ENCODE measurements around the gene SNN.

The SNN gene

DNA sequence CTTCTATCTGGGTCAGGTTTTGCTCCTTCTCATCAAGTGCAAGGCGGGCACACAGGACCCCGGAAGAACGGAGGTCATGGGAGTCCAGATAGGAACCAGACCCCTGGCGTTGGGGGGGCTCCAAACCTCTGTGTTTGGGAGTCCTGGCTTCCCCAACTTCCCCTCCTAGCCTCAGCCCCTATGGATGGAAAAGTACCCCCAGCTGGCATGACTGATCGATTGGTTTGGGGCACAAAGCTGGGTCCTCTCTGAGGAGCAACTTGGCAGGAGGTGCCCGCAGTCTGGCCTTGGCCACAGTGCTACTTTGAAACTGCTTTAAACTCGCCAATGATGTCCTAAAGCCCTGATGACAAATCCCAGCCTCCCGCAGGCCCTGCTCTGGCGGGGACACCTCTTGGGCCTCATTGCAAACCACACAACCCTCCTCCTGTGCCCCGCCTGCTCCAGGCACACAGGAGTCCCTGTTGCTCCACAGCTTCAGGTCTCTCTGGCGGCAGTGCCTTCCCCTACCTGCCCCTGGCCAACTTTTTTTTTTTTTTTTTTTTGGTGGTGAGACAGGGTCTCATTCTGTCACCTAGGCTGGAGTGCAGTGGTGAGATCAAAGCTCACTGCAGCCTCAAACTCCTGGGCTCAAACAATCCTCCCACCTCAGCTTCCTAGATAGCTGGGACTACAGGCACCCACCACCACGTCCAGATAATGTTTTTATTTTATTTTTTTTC, 38.0 kb upstream of the SNN start:
- TF ChIP-seq, protein P1, sequence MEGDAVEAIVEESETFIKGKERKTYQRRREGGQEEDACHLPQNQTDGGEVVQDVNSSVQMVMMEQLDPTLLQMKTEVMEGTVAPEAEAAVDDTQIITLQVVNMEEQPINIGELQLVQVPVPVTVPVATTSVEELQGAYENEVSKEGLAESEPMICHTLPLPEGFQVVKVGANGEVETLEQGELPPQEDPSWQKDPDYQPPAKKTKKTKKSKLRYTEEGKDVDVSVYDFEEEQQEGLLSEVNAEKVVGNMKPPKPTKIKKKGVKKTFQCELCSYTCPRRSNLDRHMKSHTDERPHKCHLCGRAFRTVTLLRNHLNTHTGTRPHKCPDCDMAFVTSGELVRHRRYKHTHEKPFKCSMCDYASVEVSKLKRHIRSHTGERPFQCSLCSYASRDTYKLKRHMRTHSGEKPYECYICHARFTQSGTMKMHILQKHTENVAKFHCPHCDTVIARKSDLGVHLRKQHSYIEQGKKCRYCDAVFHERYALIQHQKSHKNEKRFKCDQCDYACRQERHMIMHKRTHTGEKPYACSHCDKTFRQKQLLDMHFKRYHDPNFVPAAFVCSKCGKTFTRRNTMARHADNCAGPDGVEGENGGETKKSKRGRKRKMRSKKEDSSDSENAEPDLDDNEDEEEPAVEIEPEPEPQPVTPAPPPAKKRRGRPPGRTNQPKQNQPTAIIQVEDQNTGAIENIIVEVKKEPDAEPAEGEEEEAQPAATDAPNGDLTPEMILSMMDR (IDR thresholded peaks at IDR 0.05), result no peak
- no peak for TF ChIP-seq ZFX (IDR thresholded peaks at IDR 0.05; ENCODE audit: borderline replicate concordance)
- H3K27ac ChIP-seq, result no peak overlapping the region

DNA sequence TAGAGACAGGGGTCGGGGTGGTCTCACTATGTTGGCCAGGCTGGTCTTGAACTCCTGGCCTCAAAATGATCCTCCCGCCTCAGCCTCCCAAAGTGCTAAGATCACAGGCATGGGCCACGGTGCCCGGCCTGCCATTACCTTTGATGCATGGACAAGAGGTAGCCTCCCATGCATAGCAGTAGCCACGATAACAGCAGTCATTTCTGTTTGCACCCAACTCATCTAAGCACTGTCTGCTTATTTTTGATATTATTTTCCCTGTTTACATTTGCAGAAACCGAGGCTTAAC, 37.5 kb upstream of the SNN start:
- no peak overlapping the region for H3K27ac ChIP-seq
- TF ChIP-seq ZFX (IDR thresholded peaks at IDR 0.05; ENCODE audit: borderline replicate concordance), result no peak
- TF ChIP-seq, protein P1 (IDR thresholded peaks at IDR 0.05), result no peak

DNA sequence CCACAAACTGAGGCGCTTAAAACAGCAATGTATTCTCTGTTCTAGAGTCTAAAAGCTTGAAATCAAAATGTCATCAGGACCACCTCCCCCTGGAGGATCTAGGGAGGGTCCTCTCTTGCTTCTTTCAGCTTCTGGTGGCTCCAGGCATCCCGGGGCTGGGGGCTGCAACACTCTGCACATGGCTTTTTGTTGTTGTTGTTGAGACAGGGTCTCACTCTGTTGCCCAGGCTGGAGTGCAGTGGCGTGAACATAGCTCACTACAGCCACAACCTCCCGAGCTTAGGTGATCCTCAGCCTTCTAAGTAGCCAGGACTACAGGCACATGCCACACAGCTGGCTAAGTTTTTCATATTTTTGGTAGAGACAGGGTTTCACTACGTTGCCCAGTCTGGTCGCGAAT, 37.0 kb upstream of the SNN start:
- no peak overlapping the region for H3K27ac ChIP-seq
- TF ChIP-seq ZFX (IDR thresholded peaks at IDR 0.05; ENCODE audit: borderline replicate concordance), result no peak
- TF ChIP-seq, protein P1 (IDR thresholded peaks at IDR 0.05), result no peak

DNA sequence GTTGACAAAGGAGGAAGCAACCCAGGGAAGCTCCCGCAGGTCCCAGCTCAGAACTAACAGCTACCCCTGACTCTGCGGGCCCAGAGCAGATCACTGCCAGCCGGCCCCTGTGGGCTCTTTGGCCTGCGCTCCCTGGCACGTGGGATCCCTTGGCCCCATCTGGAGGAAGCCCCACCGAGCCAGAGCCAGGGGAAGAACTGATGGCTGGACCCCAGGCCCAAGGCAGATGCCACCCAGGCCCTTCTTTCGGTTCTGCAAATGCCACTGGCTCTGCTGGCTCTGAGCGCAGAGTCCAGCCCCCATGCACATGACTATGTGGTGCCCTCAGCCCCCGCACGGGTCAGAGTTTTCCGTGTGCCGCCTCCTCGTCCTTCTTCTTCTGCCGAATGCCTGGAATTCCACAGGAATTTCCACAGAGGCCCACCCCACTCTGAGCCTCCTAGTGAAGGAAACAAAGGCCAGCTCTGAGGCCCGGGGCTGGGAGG, 35.8 kb upstream of the SNN start:
- TF ChIP-seq, protein P1 (IDR thresholded peaks at IDR 0.05), result no peak
- no peak for TF ChIP-seq ZFX (IDR thresholded peaks at IDR 0.05; ENCODE audit: borderline replicate concordance)
- H3K27ac ChIP-seq, result no peak overlapping the region

DNA sequence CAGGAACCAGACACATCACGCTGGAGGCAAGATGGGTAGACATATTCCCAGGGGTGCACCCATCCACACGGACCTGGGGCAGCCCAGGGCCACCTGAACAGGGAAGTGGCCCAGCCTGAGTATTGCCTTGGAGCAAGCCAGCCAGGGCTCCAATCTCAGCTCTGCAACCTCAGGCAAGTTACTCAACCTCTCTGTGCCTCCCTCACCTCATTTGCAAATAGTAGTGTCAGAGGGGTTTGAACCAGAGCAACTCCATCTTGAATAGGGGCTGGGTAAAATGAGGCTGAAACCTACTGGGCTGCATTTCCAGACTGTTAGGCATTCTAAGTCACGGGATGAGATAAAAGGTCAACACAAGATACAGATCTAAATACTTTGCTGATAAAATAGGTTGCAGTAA, 35.1 kb upstream of the SNN start:
- no peak overlapping the region for H3K27ac ChIP-seq
- no peak for TF ChIP-seq ZFX (IDR thresholded peaks at IDR 0.05; ENCODE audit: borderline replicate concordance)
- TF ChIP-seq, protein P1 (IDR thresholded peaks at IDR 0.05), result no peak

DNA sequence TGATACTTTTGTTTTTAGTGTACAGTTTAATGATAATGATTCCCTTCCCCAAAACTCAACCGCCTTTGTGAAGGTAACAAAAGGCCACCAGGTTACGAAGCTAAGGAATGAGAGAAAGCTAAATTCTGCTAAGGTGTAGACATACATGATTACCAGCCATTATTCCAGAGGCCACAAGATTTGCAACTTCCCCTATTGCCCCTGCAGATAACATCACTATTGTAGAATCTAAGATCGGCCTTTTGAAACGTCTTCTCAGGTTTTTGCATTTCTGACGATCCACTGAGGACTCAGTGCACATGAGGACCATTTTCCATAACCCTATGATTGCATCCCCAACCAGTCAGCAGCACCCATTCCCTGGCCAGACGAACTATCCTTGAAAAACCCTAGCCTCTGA, 33.9 kb upstream of the SNN start:
- no peak overlapping the region for H3K27ac ChIP-seq
- TF ChIP-seq, protein P1 (IDR thresholded peaks at IDR 0.05), result no peak
- no peak for TF ChIP-seq ZFX (IDR thresholded peaks at IDR 0.05; ENCODE audit: borderline replicate concordance)

DNA sequence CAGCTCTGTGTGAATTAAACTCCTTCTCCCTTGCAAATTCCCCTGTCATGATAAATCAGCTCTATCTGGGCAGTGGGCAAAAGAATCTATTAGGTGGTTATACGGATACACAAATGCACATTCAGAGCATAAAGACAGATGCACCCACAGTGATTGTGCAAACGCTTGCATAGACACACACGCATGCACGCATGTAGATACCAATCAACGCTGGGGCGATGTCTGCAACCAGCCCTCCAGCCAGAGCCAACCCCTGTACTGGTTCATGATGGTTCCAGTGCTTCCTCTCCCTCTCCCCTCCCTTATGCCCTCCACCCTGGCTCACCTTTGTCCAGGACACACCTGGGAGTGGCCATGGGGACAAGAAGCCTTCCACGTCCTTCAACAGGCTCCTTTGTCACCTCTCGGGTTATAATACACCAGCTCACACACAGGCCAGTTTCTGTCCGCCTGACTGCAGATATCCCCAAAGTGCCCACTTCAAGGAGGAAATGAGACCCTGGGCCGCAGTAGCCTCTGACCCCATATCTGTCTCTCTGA, 33.1 kb upstream of the SNN start:
- TF ChIP-seq, protein P1 (IDR thresholded peaks at IDR 0.05), result no peak
- no peak for TF ChIP-seq ZFX (IDR thresholded peaks at IDR 0.05; ENCODE audit: borderline replicate concordance)
- H3K27ac ChIP-seq, result no peak overlapping the region

All from 22Rv1 (cell line).